Measurements from ENCODE around the gene POLR2F.
"Not testable (repeated sequence)": the region's sequence is repeated elsewhere in the genome, so short reads cannot be mapped to it uniquely, and the experiment has no call there.

Gene POLR2F

DNA sequence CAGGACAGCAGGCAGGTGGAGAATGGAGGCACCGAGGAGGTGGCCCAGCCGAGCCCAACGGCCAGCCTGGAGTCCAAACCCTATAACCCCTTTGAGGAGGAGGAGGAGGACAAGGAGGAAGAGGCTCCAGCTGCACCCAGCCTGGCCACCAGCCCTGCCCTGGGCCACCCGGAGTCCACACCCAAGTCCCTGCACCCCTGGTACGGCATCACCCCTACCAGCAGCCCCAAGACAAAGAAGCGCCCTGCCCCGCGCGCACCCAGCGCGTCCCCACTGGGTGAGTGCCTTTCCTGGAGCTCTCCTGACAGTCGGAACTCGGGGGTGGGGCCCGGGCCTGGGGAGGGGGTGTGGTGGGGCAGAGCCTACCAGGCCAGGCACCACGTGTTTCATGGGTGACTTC lies 27.7 kb upstream of the POLR2F start:
- DNase-seq: no peak

DNA sequence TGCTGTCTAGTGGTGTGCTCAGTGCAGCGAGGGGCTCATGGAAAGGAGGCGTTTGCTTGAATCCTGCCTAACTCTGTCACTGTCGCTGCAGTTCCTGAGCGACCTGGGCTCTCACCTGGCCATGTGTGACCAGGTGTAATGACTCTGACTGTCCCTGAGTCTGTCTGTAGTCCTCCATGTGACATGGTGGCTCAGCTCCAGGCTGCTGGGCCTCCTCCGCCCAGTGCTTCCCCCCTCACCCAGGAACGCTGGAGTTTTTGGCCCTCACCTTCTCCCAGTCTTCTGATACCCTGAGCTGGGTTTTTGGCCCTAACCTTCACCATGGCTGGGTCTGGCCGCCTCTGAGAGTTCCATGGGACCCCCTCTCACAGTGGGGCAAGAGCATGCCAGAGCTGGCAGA lies 27.1 kb upstream of the POLR2F start:
- no peak for DNase-seq

DNA sequence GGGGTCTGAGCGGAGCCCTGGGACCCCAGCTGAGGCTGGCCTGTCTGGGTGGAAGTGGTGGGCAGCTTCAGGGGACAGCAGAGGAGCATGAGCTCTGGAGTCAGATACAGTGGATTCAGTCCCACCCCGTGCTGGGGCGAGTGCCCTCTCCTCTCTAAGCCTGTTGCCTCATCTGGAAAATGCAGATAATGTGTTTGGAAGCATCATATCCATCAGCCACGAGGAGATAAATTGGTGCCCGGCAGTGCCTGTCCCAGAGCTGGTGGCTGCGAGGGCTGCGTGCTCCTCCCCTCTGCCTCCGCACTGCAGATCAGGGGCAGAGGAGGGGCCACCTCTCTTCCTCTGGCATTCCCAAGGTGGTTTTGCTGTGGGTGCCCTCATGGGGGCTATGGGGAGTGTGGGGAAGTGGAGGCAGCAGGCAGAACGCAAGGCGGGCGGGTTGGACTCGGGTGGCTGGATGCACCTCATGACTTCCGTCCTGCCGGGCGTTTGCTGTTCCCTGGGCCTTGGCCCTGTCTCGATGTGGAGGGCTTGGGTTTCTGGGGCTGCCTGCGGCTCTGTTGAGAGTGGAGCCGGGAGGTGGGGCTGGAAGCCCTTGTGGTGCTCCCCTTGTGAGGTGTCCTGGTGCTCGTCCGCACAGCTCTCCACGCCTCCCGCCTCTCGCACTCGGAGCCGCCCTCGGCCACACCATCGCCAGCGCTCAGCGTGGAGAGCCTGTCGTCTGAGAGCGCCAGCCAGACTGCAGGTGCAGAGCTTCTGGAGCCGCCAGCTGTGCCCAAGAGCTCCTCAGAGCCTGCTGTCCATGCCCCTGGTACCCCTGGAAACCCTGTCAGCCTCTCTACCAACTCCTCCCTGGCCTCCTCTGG lies 26.5 kb upstream of the POLR2F start:
- no peak for DNase-seq

DNA sequence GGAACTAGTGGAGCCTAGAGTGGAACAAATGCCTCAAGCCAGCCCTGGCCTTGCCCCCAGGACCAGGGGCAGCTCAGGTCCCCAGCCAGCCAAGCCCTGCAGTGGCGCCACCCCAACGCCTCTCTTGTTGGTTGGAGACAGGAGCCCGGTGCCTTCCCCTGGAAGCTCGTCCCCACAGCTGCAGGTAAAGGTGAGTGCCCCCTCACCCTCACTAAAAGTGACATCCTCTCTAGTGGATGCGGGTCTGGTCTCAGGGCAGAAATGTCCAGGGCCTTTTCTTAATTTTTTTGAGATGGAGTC lies 25.9 kb upstream of the POLR2F start:
- DNase-seq: no peak

DNA sequence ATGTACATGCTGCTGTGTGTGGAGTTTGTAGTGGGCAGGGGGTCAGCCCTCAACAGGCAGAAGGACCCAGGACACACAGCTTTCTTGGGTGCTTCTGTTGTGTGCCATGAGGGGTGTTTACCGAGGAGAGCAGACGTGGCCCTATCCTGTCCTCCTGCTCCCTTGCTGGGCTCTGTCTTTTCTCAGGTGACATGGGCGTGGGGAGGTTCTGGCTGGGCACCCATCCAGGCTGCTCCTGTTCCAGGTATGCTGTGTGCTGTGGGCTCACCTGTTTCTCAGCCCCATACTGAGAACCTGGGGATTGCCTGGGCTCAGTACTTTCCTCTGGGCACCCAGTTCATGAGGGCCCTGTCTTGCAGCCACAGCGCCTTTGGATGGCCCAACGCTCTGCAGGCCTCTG lies 24.1 kb upstream of the POLR2F start:
- no peak for DNase-seq

DNA sequence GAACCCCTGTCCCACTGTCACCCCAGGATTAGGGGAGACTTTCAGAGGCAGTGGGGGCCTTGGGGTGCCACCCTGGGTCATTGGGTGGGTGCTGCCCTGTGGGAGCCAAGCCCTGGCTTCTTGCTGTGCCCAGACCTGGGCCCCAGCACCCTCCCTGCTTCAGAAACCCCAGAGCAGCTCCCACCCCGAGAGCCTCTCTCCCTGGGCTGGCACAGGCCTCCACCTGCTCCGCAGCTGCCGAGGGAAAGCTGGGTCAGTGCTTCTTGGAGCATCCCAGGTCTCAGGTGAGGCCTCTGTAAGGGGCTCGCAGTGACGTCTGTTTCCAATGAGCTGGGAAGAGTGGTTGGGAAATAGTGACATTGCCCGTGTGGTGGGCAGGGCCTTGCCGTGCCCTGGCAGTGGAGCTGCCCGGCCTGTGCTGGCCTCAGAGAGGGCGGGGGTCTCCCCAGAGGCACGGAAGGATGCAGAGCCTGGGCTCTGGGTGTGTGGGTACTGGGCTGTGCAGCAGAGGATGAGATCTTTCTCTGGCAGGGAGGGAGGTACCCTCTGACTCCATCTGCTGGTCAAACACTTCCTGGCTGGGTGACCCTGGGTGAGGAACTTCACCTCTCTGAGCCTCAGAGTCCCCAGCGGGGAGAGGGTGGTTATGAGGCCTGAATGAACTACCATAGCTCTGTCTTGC lies 23.1 kb upstream of the POLR2F start:
- DNase-seq: peak; percentile 20

DNA sequence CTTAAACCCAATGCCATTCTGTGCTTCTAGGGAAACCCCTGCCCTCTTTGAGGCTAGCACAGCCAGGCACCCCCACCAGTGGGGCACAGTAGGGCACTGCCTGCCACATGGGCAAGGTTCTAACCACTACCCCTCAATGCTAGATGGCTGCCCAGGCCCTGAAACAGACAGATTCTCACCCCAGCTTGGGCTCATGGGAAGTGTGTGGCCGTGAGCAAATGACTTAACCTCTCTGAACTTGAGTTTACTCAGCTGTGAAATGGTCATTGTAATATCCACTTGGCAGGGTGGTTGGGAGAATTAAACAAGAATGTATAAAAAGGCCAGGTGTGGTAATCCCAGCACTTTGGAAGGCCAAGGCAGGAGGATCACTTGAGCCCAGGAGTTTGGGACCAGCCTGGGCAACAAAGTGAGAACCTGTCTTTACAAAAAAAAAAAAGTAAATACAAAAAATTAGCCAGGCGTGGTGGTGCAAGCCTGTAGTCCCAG lies 22.5 kb upstream of the POLR2F start:
- DNase-seq: no peak

DNA sequence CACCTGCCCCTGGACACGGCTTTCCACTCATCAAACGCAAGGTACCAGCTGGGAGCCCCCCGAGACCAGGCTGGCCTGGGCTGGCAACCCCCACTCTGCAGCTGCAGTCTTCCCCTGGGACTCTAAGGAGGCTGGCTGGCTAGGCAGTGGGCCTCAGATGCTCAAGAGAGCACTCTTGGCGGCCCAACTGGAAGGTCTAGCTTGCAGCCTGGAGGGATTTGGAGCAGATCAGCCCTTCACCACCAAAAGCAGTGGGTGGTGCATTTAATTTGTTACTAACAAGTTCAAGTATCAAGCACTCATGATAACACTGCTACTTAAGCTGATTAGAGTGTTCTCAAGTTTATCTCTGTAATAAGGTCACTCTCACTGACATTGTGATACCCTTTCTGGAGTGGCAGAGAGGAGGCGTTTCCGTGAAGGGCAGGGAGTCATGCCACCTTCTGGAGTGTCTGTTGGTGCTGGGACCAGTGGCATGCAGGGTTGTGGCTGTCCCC lies 21.6 kb upstream of the POLR2F start:
- no peak for DNase-seq

DNA sequence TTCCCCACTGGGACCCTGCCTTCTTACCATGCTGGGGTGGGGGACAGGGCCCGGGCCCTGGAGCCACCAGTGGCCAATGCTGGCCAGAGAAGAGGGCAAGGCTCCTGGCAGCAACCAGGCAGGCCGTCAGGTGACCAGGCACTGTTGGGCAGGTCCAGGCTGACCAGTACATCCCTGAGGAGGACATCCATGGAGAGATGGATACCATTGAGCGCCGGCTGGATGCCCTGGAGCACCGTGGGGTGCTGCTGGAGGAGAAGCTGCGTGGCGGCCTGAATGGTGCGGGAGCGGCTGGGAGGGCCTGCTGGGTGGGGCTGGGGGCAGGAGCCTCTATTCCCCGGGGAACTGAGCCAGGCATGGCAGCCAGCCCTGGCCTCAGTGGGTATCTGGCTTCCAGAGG lies 21.1 kb upstream of the POLR2F start:
- DNase-seq: no peak

DNA sequence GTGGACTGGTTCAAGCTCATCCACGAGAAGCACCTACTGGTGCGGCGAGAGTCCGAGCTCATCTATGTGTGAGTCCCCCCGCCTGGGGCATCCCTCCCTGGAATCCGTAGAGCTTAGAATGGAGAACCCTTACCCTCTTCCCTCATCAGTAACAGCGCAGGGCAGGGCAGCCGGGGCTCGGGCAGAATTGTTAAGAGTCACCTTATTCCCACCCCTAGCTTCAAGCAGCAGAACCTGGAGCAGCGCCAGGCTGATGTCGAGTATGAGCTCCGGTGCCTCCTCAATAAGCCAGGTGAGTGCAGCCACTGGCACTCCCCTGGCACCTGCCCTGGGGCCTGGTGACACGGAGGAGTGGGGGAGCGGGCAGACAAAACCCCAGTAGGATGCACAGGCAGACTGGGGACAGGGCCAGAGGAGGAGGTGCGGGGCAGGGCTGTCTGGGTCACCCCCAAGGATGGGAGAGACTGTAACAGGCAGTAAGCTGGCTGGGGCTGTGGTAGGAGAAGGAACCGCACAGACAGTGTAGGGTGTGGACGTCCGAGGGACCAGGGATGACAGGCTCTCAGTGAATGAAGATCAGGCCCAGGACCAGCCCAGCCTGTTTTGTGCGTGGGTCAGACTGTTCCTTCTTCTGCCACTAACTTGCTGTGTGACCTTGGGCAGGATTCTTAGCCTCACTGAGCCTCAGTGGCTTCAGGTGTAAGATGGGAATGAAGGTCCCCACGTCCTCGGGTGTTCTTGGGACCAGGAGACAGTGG lies 20.5 kb upstream of the POLR2F start:
- no peak for DNase-seq

DNA sequence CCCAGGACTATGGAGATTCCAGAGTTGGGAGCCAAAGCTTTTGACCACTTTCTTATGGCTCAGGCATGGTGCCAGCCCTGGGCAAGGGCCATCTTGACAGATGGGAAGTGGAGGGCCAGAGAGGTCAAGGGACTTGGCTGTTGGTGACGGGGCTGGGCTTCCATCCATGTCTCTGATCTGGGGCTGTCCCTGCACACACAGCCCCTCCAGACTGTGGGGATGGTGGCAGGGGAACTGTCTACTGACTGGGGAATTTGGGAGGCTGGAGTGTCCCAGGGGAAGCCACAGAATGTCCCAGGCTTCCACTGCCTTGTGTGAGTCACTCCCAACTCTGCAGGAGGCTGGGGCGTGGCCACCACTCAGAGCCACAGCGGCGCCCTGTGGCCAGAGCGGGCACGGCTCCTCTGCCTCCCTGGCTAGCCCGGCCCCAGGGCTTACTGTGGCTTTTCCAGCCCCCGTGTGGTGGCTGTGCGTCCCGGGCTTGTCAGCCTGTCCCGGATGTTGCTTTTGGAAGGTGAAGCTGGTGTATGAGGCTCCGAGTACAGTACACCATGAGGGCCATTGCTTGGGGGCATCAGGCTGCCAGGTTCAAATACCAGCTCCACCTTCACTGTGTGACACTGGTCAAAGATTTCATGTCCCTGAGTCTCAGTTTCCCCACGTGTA lies 19.7 kb upstream of the POLR2F start:
- peak; percentile 86 for DNase-seq

DNA sequence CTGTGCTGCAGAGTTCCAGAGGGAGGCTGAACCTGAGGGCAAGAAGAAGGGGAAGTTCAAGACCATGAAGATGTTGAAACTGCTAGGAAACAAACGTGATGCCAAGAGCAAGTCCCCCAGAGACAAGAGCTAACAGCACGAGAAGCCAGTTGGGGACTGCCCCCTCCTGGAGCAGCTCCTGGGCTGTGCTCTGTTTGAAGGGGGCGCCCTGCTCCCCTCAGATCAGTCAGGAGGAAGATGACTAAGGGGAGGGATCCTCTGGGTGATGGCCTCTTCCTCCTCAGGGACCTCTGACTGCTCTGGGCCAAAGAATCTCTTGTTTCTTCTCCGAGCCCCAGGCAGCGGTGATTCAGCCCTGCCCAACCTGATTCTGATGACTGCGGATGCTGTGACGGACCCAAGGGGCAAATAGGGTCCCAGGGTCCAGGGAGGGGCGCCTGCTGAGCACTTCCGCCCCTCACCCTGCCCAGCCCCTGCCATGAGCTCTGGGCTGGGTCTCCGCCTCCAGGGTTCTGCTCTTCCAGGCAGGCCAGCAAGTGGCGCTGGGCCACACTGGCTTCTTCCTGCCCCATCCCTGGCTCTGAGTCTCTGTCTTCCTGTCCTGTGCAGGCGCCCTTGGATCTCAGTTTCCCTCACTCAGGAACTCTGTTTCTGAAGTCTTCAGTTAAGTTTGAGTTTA lies 12.7 kb upstream of the POLR2F start:
- DNase-seq: peak; percentile 80

DNA sequence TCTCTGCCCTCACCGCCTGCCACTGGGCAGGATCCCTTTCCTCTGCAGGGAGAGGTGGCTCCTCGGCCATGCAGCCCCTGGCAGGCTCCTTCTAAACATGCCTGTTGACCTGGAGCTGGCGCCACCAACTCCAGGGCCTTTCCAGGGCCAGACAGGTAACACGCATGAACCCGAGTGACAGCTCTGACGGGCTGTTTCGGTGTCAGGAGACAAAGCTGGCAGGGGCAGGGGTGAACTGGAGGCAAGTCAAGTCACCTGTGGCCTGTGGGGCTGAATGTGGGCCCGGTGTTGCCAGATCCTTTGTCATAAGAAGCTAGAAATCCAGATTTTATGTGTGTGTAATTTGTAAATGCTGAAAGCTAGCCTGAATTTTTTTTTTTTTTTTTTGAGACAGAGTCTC lies 11.4 kb upstream of the POLR2F start:
- DNase-seq: no peak

DNA sequence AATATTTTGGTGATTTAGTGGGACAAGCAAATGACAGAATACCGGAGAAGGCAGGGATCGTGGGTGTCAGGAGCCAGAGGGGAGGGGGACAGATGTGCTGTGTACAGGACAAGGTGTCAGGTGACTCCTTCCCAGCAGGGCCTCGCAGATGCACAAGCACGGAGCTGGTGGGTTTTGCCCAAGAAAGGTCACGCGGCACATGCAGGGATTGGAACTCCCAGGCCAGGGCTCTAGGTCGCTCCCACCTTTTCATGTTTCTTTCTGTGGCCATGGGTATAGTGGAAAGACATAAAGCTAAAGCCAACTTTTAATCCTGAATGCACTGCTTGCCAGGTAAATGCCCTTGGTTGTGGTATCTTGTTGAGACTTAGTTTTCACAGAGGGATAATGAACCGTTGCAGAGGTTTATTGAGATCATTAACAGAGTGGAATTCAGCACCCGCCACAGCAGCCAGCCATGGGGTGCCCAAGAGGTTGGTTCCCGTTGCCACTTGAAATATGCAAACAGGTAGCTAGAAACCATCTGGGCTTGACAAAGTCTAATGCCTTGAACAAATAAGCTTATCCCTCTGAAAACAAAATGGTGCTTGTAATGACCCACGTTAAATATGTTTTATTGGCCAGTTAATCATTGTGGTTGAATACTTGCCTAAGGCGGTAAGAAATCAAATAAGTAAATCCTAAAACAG lies 10.2 kb upstream of the POLR2F start:
- no peak for DNase-seq

DNA sequence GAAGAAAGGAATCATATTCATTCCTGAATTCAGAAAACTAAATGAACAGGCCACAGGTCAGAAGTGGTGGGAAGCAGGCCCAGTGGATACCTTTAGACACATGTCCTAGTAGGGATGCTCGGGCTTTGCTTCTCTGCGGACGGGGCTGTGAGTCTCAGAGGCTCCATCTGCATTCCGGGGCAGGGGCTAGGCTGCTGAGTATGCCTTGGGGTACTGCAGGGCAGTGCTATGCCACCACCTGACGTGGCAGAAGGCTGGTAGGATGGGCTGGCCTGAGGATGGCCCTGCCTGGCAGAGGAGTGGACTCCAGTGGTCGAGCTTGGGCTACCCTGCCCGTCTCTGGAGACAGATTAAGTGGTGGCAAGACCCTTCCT lies 9.7 kb upstream of the POLR2F start:
- no peak for DNase-seq

DNA sequence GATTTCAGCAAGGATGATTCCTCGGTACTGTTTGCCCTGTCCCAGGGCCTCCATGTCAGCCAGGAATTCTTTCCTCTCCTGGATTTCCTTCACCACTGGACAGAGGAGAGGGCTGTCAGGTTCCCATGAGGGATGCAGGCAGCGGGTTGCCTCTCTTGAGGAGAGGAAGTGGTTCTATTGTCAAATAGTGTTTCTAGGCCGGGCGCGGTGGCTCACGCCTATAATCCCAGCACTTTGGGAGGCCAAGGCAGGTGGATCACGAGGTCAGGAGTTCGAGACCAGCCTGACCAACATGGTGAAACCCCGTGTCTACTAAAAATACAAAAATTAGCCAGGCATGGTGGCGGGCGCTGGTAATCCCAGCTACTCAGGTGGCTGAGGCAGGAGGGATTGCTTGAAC lies 9.1 kb upstream of the POLR2F start:
- DNase-seq: not testable (repeated sequence)

DNA sequence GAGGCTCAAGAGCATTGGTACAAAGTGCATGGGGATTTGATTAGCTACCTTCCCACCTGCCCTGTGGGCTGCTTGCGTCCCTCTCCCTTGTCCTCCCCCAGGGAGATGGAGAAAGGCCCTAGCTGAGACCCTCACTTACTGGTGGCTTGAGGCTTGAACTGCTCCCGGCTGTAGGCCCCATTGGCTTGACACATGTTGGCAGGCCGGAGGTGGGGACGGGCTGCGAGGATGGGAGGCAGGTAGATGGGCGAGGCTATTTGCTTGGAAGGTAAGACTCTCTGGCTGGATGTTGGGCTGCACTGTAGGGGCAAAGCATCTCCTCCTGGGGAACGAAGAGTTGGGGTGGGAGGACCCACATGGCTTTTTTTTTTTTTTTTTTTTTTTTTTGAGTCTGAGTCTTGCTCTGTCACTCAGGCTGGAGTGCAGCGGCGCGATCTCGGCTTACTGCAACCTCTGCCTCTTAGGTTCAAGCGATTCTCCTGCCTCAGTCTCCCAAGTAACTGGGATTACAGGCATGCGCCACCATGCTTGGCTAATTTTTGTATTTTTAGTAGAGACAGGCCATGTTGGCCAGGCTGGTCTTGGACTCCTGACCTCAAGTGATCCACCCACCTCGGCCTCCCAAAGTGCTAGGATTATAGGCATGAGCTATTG lies 6.2 kb upstream of the POLR2F start:
- not testable (repeated sequence) for DNase-seq

DNA sequence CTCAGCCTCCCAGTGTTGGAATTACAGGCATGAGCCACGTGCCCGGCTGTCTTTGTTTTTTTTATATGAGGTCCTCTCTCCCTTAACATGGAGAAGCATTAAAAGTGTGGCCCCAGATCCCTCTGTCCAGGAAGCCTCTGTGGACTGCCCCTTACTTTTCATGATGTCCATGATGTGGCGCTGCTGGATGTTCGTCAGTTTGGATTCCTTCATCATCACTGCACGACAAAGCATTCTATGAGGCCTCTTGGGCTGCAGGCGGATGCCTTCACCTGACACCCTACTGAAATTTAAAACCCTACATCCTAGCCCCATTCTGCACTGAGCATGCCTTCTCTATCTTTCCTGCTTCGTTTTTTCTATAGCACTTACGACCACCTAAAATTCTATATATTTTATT lies 2.2 kb upstream of the POLR2F start:
- no peak for DNase-seq

DNA sequence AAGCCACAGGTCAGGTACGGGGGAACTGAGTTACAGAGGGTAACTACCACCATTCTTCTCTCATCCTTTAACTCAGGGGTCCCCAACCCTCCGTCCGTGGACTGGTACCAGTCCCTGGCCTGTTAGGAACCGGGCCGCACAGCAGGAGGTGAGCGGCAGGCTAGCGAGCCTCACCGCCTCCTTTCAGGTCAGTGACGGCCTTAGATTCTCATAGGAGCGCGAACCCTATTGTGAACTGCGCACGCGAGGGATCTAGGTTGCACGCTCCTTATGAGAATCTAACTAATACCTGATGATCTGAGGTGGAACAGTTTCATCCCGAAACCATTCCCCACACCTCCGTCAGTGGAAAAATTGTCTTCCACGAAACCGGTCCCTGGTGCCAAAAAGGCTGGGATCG lies 870 bp upstream of the POLR2F start:
- not testable (repeated sequence) for DNase-seq

DNA sequence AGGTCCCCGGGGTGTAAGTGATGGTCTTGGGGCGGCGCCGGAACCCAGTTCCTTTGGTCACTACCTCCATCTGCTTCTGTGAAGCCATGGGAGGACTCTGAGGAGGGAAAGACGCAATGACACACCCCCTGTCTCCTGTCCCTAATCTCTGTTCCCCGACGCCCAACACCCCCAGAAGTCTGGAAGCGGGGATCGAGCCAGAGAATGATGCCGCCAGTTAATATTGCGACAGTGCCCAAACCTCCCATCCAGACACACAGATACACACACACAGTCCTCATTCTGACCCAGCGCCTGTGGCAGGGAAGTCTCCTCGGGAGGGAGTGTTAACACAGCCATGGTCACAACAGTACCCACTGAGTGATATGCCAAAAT lies 450 bp upstream of the POLR2F start:
- DNase-seq: no peak

DNA sequence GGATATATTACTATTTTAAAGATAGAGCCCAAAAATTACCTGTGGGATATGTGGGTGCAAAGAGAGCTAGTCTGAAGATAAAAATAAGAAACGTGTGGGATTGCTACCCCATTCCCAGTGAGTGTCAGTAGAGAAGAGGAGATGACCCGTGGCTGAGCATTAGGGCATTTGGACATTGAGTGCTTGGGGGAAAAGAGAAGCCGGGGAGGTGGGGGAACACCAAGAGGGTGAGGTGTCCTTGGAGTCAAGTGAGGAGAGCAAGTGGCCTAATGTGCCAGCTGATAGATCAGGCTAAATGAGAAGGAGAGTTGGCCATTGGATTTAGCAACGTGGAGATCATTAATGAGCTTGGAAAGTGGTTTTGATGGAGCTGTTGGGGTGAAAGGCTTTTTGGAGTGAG lies 1.2 kb downstream of the POLR2F start:
- DNase-seq: no peak

All from MV-4-11 (cell line).